ENCODE data around the gene CHST2.
A peak's percentile ranks its signal among the peaks of the same experiment; 100 is the strongest.

The CHST2 gene

DNA sequence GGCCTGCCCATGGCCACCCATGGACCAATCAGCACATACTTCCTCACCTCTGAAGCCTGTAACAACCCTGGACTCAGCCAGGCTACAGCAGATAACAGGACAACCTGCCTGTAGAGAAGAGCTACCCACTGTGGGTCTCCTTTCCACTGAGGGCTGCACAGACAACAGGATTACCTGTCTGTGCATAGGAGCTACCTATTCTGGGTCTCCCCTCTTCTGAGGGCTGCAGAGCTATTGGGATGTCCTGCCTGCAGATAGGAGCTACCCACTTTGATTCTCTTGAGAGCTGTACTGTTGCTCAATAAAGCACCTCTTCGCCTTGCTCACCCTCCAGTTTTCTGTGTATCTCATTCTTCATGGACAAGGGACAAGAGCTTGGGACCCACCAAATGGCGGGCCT, 23.8 kb upstream of the CHST2 start:
- DNase-seq (ENCODE audit: low read depth, low spot score) = no peak
- H3K4me3 ChIP-seq (ENCODE audit: low read length) = no peak overlapping the region

DNA sequence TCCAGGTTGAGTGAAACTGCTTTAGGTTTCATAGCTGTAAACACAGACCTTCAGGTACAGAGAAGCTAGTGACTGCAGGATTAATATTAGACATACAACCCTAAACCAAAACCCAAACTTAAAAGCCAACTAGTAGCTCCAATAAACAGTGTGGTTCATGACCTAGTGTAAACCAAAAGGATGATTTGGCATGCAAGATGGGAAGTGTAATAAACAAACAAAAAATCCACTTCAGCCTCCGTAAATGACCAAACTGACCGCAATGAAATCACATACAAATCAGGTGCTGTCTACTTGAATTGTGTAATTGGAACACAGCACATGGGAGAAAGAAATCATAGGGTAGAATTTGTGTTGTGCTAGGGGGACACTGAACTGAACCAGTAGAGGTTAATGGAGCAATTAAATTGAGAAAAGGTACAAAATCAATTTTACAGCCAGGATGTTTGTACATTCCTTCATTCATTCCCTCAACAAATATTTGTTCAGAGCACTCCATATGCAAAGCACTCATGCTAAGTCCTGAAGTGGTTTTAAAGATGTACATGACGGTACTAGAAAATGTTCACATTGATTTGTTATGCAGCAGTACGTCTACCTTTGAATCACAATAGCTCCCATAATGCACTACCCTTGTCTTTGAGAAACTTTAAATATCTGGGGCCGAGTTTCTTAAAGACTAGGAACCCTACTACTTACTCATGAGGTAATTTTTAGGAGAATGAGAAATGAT, 21.4 kb upstream of the CHST2 start:
- H3K4me3 ChIP-seq (ENCODE audit: low read length) = no peak overlapping the region
- no peak for DNase-seq (ENCODE audit: low read depth, low spot score)

DNA sequence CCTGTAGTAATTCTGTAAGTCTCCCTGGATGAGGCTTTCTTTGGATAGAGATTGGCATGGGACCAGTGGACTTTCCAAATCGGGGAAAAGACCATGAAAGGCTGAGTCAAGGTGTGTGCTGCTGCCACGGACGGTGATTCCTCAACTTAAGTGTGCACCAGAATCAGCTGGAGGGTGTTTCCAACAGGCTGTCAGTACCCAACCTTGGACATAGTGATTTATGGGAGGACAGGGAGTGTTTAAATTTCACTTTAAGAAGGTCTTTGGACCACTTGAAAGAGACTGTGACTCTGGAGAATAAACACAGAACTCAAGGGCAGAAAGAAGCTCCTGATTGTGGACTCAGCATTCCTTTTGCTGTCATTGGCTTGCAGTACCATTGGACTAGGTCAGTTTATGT, 20.4 kb upstream of the CHST2 start:
- no peak overlapping the region for H3K4me3 ChIP-seq (ENCODE audit: low read length)
- DNase-seq (ENCODE audit: low read depth, low spot score) = no peak

DNA sequence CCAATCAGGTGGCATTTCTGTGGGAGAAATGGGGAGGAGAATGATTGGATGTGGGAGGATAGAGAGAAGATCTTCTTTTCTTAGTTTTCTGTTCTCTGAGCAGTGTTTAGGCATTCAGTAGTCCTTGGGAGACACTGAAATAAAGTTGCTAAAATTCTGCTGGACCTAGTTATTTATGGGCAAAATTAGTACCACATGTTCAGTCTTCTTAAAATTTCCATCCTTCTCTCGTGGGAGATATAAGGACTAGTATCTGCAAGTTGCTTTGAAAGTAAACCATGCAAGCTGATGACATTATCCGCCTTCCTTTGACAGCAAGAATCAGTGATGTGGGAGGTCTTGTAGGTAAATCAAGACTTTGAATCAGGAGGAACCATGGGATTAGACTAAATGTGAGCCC, 19.9 kb upstream of the CHST2 start:
- no peak for DNase-seq (ENCODE audit: low read depth, low spot score)
- no peak overlapping the region for H3K4me3 ChIP-seq (ENCODE audit: low read length)

DNA sequence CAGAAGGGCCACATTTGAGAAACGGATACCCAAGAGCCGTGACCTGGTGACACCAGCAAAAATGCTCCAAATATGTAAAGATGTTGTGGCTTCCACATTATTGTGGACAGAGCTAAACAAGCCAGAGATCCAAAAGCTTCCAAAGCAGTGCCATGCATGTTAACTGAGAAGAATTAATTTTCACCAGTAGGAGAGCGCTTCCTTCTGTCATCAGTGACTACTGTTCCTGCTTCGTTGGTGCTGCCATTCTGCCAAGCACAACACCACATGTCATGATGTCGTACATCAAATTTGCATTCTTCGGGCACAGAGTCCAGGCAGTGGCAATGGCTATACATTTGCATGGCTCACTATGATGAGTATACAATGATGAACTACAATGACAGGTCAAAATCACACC, 19.1 kb upstream of the CHST2 start:
- no peak for DNase-seq (ENCODE audit: low read depth, low spot score)
- H3K4me3 ChIP-seq (ENCODE audit: low read length) = no peak overlapping the region

DNA sequence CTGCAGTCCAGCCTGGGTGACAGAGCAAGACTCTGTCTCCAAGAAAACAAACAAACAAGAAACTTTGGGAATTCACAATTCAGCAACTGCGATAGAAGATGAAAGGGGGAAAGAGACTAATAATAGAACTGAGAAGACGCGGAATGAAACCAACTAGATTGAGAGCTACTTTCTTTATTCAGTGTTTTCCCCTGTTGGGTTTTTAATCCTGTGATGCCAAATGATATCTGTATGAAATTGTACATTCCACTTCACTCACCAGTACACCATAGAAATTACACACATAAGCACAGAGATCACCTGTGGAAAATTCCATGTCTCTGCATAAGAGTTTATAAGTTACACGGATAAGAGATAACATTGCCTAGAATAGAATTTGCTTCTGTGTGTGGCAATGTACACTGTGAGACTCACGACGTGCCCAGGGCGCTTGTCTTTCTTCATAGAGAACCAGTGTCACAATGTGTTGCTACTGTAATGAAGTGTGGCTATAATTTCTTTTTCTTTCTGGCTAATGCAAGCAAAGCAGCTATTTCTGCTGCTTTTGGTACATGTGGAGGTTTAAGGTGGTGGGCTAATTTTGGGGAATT, 17.7 kb upstream of the CHST2 start:
- DNase-seq (ENCODE audit: low read depth, low spot score) = no peak
- H3K4me3 ChIP-seq (ENCODE audit: low read length) = no peak overlapping the region

DNA sequence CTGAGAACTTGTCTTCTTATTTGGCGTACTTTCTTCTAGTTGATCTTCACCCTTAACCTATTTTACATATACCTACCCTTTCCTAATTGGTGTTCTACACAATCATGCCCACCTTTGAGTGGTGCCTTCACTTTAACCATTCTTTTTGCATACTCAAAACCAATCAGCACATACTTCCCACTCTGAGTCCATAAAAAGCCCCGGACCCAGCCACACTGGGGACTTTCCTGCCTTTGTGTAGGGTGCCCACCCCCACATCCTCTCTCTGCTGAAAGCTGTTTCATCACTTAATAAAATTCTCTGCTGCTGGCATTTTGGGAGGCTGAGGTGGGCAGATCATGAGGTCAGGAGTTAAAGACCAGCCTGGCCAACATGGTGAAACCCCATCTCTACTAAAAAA, 15.9 kb upstream of the CHST2 start:
- no peak overlapping the region for H3K4me3 ChIP-seq (ENCODE audit: low read length)
- DNase-seq (ENCODE audit: low read depth, low spot score) = no peak

DNA sequence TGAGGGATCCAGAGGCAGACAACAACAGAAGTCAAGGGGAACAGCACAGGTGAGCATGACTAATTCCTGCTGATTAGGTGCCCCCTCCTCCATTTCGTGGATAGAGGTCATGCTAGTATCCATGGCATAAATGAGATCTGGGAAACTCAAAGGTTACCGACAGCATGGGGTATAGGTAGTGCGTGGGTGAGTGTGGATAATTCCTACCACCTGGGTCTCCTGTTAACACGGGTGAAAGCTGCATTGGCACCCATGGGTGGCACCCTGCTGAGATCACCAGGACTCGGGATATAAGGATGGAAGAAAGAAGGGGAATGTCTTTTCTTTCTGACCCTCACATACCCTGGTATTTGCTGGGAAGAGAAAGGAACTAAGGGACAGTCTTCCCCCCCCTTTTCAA, 14.4 kb upstream of the CHST2 start:
- no peak for DNase-seq (ENCODE audit: low read depth, low spot score)
- H3K4me3 ChIP-seq (ENCODE audit: low read length) = no peak overlapping the region

DNA sequence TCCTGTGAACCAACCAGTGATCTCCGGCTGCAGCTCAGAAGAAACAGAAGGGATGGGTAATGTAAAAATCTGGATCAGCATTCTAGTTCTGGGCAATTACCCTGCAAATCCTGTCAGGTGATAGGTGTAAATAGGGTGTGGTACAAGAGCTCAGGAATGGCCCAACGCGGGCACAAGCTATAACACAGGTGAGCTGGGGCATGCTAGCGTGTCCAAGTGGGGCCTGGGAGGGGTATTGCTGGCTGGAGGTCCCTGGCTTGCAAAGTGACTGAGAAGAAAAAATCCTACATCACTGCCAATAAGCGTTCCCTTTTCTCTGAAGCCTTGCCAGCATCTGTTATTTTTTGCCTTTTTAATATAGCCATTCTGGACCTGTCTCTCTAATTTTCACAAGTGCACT, 9.7 kb upstream of the CHST2 start:
- no peak overlapping the region for H3K4me3 ChIP-seq (ENCODE audit: low read length)
- no peak for DNase-seq (ENCODE audit: low read depth, low spot score)

DNA sequence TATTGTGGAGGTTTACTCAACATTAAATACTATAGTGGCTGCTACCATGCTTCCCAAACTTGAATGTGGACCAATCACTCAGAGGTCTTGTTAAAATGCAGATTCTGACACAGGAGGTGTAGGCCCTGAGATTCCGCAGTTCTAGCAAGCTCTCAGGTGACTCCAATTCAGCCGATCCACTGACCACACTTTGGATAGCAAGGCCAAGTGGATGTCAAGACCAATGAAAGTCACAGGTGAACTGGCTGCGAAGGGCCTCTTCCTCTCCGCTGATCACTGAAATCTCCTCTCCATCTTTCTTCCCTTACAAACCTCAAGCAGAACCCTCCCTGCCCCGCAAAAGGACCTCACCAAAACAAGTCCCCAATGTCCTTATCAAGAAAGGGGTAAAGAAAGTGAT, 9.2 kb upstream of the CHST2 start:
- H3K4me3 ChIP-seq (ENCODE audit: low read length) = no peak overlapping the region
- no peak for DNase-seq (ENCODE audit: low read depth, low spot score)

DNA sequence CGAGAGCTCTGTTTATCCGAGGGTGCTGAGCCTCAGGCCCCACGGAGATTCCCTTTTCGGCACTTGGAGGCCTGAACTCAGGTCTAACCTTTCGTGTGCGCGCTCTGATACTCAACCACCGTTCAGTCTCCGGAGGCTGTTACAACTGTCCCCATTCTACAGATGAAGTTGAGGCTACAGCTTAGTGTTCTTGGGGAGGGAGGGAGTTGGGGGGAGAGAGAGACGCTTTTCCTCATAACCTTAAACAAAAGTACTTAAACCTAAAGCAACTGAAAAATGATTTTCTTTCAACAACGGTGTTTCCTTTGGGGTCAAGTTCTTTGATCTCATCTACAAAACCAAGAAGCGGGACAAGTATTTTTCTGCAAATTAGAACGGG, 952 bp upstream of the CHST2 start:
- H3K4me3 ChIP-seq (ENCODE audit: low read length) = peak overlapping the region; percentile 76; the same call in 1 of the 2 replicates
- DNase-seq (ENCODE audit: low read depth, low spot score) = no peak

DNA sequence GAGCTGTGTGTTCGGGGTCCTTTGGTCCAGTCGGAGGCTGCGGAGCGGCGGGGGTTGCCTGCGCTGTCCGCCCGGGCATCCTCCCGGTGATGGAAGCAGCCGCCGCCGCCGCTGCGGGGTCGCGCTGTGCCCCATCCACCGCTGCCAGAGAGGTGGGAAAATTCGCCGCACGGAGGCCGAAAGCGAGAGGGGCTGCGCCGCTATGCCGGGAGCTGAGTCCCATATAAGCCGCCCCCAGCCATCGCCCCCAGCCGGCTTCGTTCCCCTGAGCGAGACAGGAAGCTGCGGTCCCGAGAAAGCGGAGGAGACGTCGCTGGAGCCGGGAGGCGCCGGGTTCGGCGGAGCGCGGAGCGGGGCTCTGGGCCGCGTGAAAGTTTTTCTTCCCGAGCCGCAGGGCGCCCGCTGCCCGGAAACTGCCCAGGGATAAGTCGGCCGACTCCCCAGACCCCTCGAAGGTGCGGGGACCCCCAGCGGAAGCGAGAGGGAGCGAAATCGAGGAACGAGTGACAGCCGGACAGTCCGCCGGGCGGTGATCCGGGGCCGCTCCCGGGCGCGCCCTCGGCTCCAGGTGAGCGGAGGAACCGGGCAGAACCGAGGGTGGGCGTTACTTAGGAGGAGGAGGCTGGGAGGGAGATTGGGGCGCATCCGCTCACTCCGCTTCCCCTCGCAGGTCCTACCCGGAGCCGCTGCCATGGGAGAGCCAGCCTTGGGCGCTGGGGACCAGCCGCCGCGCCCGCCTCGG, 574 bp downstream of the CHST2 start:
- no peak for DNase-seq (ENCODE audit: low read depth, low spot score)
- H3K4me3 ChIP-seq (ENCODE audit: low read length) = peak overlapping the region; percentile 76

DNA sequence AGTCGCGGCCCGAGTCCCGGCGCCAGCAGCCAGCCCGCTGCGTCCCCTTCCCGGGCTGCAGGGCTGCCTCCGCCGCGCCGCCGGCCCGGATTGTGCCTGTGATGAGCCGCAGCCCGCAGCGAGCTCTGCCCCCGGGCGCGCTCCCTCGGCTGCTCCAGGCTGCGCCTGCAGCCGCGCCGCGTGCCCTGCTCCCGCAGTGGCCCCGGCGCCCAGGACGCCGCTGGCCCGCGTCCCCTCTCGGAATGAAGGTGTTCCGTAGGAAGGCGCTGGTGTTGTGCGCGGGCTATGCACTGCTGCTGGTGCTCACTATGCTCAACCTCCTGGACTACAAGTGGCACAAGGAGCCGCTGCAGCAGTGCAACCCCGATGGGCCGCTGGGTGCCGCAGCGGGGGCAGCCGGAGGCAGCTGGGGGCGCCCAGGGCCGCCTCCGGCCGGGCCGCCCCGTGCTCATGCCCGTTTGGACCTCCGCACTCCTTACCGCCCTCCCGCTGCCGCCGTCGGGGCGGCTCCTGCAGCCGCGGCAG, 1.2 kb downstream of the CHST2 start:
- no peak for DNase-seq (ENCODE audit: low read depth, low spot score)
- peak overlapping the region; percentile 76 for H3K4me3 ChIP-seq (ENCODE audit: low read length)

DNA sequence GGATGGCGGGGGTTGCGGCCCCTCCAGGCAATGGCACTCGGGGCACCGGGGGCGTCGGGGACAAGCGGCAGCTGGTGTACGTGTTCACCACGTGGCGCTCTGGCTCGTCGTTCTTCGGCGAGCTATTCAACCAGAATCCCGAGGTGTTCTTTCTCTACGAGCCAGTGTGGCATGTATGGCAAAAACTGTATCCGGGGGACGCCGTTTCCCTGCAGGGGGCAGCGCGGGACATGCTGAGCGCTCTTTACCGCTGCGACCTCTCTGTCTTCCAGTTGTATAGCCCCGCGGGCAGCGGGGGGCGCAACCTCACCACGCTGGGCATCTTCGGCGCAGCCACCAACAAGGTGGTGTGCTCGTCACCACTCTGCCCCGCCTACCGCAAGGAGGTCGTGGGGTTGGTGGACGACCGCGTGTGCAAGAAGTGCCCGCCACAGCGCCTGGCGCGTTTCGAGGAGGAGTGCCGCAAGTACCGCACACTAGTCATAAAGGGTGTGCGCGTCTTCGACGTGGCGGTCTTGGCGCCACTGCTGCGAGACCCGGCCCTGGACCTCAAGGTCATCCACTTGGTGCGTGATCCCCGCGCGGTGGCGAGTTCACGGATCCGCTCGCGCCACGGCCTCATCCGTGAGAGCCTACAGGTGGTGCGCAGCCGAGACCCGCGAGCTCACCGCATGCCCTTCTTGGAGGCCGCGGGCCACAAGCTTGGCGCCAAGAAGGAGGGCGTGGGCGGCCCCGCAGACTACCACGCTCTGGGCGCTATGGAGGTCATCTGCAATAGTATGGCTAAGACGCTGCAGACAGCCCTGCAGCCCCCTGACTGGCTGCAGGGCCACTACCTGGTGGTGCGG, 1.9 kb downstream of the CHST2 start:
- peak; percentile 72 for DNase-seq (ENCODE audit: low read depth, low spot score)
- peak overlapping the region; percentile 76 for H3K4me3 ChIP-seq (ENCODE audit: low read length)

DNA sequence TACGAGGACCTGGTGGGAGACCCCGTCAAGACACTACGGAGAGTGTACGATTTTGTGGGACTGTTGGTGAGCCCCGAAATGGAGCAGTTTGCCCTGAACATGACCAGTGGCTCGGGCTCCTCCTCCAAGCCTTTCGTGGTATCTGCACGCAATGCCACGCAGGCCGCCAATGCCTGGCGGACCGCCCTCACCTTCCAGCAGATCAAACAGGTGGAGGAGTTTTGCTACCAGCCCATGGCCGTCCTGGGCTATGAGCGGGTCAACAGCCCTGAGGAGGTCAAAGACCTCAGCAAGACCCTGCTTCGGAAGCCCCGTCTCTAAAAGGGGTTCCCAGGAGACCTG, 2.5 kb downstream of the CHST2 start:
- H3K4me3 ChIP-seq (ENCODE audit: low read length) = no peak overlapping the region
- no peak for DNase-seq (ENCODE audit: low read depth, low spot score)

DNA sequence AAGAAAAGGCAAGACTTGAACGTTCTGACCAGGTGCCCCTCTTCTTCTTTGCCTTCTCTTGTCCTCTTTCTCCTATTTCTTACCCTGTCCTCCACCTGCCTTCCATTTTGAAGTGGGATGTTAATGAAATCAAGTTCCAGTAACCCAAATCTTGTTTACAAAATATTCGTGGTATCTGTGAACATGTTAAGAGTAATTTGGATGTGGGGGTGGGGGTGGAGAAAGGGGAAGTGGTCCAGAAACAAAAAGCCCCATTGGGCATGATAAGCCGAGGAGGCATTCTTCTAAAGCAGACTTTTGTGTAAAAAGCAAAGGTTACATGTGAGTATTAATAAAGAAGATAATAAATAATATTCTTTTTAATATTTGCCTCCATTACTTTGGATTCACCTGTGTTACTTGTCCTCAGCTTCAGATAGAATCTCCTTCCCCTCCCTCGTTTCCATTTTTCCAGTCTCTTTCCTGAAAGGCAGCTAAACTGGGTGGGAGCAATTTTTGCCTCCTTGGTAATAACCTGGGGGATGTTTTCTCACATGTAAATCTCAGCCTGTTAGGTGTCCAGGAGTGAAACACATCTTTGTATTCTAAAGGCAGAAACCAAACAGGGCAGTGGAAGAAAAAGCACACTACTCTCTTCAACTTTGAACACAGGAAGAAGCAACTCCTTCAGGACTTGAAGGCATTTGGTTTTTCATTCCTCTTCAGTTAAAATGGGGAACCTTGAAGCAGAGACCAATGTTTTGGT, 3.2 kb downstream of the CHST2 start:
- no peak for DNase-seq (ENCODE audit: low read depth, low spot score)
- no peak overlapping the region for H3K4me3 ChIP-seq (ENCODE audit: low read length)

DNA sequence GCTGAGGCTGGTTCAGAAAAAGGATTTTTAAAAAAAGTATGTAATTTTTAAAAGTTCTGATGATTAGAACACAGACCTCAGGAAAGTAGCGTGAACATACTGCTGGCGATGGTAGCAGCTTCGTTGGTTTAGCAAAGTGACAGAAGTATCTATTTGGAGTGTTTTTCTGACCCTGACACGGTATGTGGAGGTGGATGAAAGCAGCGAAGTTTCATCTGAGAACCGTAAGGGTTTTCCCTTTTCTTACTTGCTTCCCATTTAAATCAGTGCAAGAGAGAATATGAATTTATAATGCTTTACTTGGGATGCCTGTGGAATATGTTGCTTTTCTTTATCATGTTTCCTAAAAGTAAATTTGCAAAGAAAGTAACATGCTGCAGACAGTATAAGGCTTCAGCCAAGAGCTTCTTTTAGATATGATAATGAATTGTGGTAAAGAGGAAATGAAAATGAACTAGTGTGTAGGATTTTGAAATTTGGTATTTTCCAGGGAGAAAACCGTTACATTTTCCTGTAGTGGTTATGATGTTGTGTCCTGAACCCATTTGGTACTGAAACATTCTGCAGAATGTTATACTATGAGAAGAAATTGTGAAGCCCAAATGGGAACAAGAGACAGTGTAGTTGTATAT, 3.9 kb downstream of the CHST2 start:
- no peak for DNase-seq (ENCODE audit: low read depth, low spot score)
- no peak overlapping the region for H3K4me3 ChIP-seq (ENCODE audit: low read length)

All from Jurkat, Clone E6-1 (cell line).